Activated naive CD4-positive, alpha-beta T cell treated with anti-CD3 and anti-CD28 coated beads, Interleukin-2, amount 50 U/mL, for 72 hours (primary cell): ENCODE data around the gene IFT52. TPM values are rescaled to one million over a fixed set of nuclear protein-coding genes. Genes with fewer than 3 reads are reported as not detected.

Source experiments
- ATAC-seq, 2 donors: fragments of 150-1000 bp; cut with Tn5 transposase; 2 replicates each; pipeline ENCODE4 v1.10.0; 2021; ENCODE audit warnings: mild to moderate bottlenecking in 2 of 2, moderate library complexity in 2 of 2
- DNase-seq, 2 donors: peaks; one replicate each; pipeline ENCODE4 v3.0.0; 2021 to 2022; ENCODE audit warnings: low spot score in 2 of 2
- H3K27ac Mint-ChIP-seq, 2 donors: one replicate each; pipeline ENCODE4 v1.8.0; 2022; ENCODE audit warnings: mild to moderate bottlenecking in 2 of 2, mixed read lengths in 2 of 2
- H3K36me3 Mint-ChIP-seq, 2 donors: one replicate each; pipeline ENCODE4 v1.8.0; 2022; ENCODE audit warnings: mixed read lengths in 2 of 2
- H3K9me3 Mint-ChIP-seq, 2 donors: one replicate each; pipeline ENCODE4 v1.8.0; 2022; ENCODE audit warnings: mixed read lengths in 2 of 2
- total RNA-seq, 2 donors: library from RNA; stranded (reverse); gene quantifications; one replicate each; pipeline ENCODE4 v1.2.3, GENCODE V29; 2022

Gene IFT52
- total RNA-seq, 2 donors from 2014 or later: 15.4 to 15.5 TPM

DNA sequence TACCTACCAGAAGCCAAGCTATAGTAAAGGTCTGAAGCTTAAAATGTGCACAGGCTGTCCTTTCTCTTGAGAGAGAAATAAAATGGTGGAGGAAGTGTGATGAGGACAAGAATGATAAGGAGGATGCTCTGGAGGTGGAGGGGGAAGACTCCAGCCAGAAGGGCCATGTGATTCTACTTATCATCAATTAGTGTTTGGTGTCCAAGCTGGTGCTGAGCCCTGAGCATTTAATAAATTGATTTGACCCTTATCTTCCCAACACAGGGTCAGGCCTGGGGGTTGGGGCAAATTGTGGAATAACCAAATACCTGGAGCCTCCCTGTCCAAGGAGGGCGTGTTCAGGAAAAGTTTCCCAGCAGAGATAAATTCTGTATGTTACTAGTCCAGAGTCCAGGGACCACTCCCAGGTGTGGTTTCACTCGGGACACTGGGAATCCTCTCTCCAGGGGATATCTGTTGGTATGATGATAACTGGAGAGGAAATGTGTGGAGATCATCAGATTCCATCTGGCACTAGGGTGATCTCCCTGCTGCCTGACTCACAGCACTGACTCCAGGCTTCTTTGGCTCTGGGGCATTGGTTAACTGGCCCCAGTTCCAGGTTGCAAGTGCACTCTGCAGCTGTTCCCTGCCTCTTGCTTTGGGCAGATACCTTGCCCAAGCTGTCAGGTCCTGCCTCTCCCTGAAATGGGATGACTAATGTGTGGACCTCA is 72.4 kb downstream of the IFT52 start:
- Mint-ChIP-seq H3K27ac (no peak overlapping the region), H3K9me3 (no peaks in the 10 kb centered on the region), H3K36me3 (peaks cover 0 to 4% of the 10 kb centered on the region in 2 donors)
- DNase-seq (no peak), ATAC-seq (no peak)

DNA sequence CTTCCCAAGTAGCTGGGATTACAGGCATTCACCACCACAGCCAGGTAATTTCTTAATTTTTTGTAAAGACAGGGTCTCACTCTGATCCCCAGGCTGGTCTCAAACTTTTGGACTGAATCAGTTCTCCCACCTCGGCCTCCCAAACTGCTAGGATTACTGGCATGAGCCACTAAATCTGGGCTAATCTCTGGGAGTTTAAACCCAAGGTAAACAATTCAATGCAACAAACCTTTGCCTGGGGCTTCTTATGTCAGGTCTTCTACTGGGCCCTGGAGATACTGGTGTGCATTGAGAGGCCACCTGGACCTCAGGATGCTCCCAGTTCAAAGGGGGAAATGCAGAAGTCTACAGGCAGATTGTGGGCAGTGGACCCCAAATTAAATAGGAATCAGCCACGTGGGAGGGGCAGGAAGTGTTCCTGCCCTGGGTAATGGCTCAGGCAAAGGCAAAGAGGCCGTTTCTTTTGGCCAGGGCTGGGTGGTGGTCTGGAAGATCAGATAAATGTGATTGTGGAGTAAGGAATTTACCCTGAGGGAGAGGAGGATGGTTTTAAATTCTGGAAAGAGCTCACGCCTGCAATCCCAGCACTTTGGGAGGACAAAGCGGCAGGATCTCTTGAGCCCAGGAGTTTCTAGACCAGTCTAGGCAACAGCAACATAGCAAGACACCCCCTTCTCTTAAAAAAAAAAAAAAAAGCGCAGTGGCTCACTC is 74.9 kb downstream of the IFT52 start:
- H3K27ac Mint-ChIP-seq: peak overlapping the region in 1 of 2 donors; percentile 26
- peaks cover 13 to 19% of the 10 kb centered on the region in 2 donors for H3K36me3 Mint-ChIP-seq
- DNase-seq (no peak), ATAC-seq (no peak)
- H3K9me3 Mint-ChIP-seq: no peaks in the 10 kb centered on the region

- Mint-ChIP-seq H3K9me3 (no peaks in the 10 kb centered on the region), H3K27ac (peak within 1 kb of the TSS; percentile 77 to 78), H3K36me3 (peaks cover 13 to 21% of the 10 kb centered on the region in 2 donors)
- DNase-seq (peak; percentile 73 to 75), ATAC-seq (peak; percentile 91 to 96)
Measured at GRCh38 chr20:43666376-43667328, 75.9 kb downstream of the IFT52 start, which contains the start of gene MYBL2. MYBL2 (plus strand) TSS chr20:43667114; CDS start chr20:43667284, 170 bp downstream.

GRCh38 chr20:43667341-43668132 is 76.8 kb downstream of the IFT52 start:
- Mint-ChIP-seq H3K9me3 (no peaks in the 10 kb centered on the region), H3K27ac (peak overlapping the region; percentile 77 to 78), H3K36me3 (peaks cover 13 to 21% of the 10 kb centered on the region in 2 donors)
- DNase-seq (peak in 1 of 2 donors; percentile 39), ATAC-seq (peak; percentile 45 to 47)

DNA sequence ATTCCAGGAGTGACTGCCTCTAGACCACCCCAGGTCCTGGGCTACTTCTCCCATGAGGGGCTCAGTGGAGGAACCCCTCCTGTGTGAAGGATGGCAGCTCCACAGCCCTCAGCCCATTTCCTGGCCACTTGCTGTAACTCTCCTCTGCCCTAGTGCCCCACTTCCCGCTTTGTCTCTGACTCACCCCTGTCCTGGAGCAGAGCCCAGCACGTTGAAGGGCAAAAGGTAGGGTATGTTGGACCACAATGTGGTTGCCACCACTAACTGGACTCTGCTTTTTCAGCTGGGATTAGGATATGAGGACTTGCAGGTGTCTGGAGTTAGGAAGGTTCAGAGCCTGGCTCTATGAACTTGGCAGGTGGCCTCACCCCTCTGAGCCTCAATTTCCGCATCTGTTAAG is 78.6 kb downstream of the IFT52 start:
- Mint-ChIP-seq H3K9me3 (no peaks in the 10 kb centered on the region), H3K27ac (no peak overlapping the region), H3K36me3 (peaks cover 21 to 35% of the 10 kb centered on the region in 2 donors)
- DNase-seq (no peak), ATAC-seq (no peak)

GRCh38 chr20:43670423-43670822 is 79.7 kb downstream of the IFT52 start:
- Mint-ChIP-seq H3K36me3 (peaks cover 27 to 43% of the 10 kb centered on the region in 2 donors), H3K27ac (no peak overlapping the region), H3K9me3 (no peaks in the 10 kb centered on the region)
- no peak for ATAC-seq
- no peak for DNase-seq

DNA sequence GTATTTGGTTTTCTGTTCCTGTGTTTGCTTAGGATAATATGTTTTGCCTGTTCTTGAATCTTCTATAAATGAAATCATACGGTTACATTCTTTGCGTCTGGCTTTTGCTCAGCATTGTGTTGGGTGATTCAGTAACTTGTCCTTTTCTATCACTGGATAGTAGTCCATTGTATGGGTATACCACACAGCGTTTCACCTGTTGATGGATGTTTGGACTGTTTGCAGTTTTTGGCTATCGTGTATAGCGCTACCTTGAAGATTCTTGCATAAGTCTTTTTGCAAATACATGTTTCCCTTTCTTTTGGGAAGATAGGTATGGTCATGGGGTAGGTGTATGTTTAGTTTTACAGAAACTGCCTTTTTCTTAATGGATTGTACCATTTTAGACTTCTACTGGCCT is 85.6 kb downstream of the IFT52 start:
- Mint-ChIP-seq H3K36me3 (peaks cover 28 to 43% of the 10 kb centered on the region in 2 donors), H3K27ac (no peak overlapping the region), H3K9me3 (no peaks in the 10 kb centered on the region)
- ATAC-seq: no peak
- no peak for DNase-seq

DNA sequence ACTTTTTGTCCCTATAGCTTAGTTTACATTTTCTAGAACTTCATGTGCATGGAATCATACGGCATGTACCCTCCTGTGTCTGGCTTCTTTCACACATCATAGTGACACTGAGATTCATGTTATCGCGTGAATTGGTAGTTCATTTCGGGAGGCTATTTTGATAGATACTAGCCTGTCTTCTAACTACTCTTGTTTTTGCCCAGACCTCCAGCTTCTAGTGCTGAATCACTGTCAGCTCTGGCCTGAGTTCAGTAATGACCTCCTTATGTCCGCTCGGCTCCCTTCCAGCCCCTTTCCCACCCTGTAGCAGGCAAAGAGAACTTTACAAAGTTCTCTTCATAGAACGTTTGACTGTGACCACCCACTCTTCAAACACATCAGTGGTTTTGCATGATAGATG is 90.2 kb downstream of the IFT52 start:
- no peaks in the 10 kb centered on the region for H3K9me3 Mint-ChIP-seq
- DNase-seq (no peak), ATAC-seq (no peak)
- H3K27ac Mint-ChIP-seq: peak overlapping the region; percentile 55 to 82
- H3K36me3 Mint-ChIP-seq: peaks cover 13 to 17% of the 10 kb centered on the region in 2 donors

DNA sequence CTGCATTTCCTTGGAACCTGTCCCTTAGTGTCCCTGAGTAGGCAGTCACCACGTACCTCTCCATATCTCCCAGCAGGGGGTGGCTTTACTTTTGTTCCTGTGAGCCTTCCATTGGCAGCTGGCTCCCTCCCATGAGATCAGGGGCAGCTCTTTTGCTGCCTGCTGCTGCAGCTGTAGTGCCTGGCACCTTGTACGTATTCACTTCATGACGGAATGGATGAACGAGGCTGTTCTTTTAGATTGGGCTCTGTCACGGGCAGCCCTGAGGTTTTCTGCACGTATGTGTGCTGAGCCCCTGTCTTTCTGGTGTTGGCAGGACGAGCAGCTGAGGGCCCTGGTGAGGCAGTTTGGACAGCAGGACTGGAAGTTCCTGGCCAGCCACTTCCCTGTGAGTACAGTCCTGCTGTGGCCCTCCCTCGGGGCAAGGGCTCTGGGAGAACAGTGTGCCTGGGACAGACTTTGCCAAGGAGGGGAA is 90.8 kb downstream of the IFT52 start:
- peak in 1 of 2 donors; percentile 27 for ATAC-seq
- H3K27ac Mint-ChIP-seq: peak overlapping the region; percentile 55 to 82

GRCh38 chr20:43681991-43682410 is 91.3 kb downstream of the IFT52 start:
- H3K36me3 Mint-ChIP-seq: peaks cover 4 to 15% of the 10 kb centered on the region in 2 donors

More for the DNA sequence above, 90.8 kb downstream of the IFT52 start:
- Mint-ChIP-seq H3K9me3 (no peaks in the 10 kb centered on the region), H3K36me3 (peaks cover 8 to 17% of the 10 kb centered on the region in 2 donors)
- no peak for DNase-seq

GRCh38 chr20:43682446-43682845 is 91.7 kb downstream of the IFT52 start:
- peaks cover 0 to 11% of the 10 kb centered on the region in 2 donors for H3K36me3 Mint-ChIP-seq
- ATAC-seq: no peak

More at GRCh38 chr20:43681991-43682410, 91.3 kb downstream of the IFT52 start:
- peak overlapping the region; percentile 55 to 82 for H3K27ac Mint-ChIP-seq
- ATAC-seq (peak; percentile 71 to 88), DNase-seq (peak in 1 of 2 donors; percentile 16)
- no peaks in the 10 kb centered on the region for H3K9me3 Mint-ChIP-seq

DNA sequence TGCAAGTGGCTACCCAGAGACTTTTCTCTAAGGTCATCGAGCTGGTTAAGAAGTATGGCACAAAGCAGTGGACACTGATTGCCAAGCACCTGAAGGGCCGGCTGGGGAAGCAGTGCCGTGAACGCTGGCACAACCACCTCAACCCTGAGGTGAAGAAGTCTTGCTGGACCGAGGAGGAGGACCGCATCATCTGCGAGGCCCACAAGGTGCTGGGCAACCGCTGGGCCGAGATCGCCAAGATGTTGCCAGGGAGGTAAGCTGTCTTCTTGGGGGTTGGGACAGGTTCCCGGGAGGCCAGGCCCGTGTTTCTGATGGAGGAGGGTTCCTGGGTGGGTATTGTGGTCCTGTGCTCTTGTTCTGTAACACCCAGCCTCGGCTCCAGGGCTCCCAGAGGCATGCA is 96.1 kb downstream of the IFT52 start:
- Mint-ChIP-seq H3K36me3 (peaks cover 10 to 28% of the 10 kb centered on the region in 2 donors), H3K27ac (peak overlapping the region in 1 of 2 donors; percentile 44), H3K9me3 (no peaks in the 10 kb centered on the region)
- ATAC-seq: no peak
- DNase-seq: no peak

More at GRCh38 chr20:43682446-43682845, 91.7 kb downstream of the IFT52 start:
- DNase-seq: no peak
- no peaks in the 10 kb centered on the region for H3K9me3 Mint-ChIP-seq
- H3K27ac Mint-ChIP-seq: no peak overlapping the region

GRCh38 chr20:43689165-43689564 is 98.4 kb downstream of the IFT52 start:
- peak; percentile 38 to 86 for ATAC-seq
- Mint-ChIP-seq H3K36me3 (peaks cover 10 to 28% of the 10 kb centered on the region in 2 donors), H3K27ac (peak overlapping the region; percentile 72 to 81), H3K9me3 (no peaks in the 10 kb centered on the region)
- no peak for DNase-seq

- no peak overlapping the region for H3K27ac Mint-ChIP-seq
- peaks cover 10 to 32% of the 10 kb centered on the region in 2 donors for H3K36me3 Mint-ChIP-seq
- ATAC-seq (no peak), DNase-seq (no peak)
- no peaks in the 10 kb centered on the region for H3K9me3 Mint-ChIP-seq
Measured at GRCh38 chr20:43690943-43691598, 100.3 kb downstream of the IFT52 start.

GRCh38 chr20:43691928-43692524 is 101.3 kb downstream of the IFT52 start:
- Mint-ChIP-seq H3K36me3 (peaks cover 10 to 24% of the 10 kb centered on the region in 2 donors), H3K9me3 (no peaks in the 10 kb centered on the region)
- ATAC-seq: peak; percentile 49 to 72

More at GRCh38 chr20:43691928-43692524, 101.3 kb downstream of the IFT52 start:
- no peak overlapping the region for H3K27ac Mint-ChIP-seq
- DNase-seq: peak in 1 of 2 donors; percentile 77
